ENCODE measurements around the gene AMBP.
"Not testable (repeated sequence)": the region's sequence is repeated elsewhere in the genome, so short reads cannot be mapped to it uniquely, and the experiment has no call there.

AMBP gene

GRCh38 chr9:114050646-114051045, 27.5 kb downstream of the AMBP start:
- no peak overlapping the region for H3K4me3 ChIP-seq (ENCODE audit: low read length)

DNA sequence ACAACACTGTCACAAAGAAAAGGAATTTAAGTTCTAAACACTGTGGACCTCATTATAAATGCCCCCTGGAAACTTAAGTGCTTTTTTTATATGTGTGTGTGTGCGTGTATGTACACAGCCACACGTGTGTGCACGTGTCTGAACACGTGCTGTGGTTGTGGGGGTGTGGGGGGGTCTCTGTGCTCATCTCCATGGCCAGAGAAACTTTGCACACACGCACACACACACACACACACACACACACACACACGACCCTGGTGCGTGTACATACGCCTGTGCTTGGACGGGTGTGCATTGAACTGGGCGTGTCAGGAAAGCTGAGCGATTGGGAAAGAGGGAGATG, 27.9 kb downstream of the AMBP start:
- no peak overlapping the region for H3K4me3 ChIP-seq (ENCODE audit: low read length)
- no peak for TF ChIP-seq ZNF274 (IDR thresholded peaks at IDR 0.05; ENCODE audit: low read depth, low read length)

More at GRCh38 chr9:114050646-114051045, 27.5 kb downstream of the AMBP start:
- TF ChIP-seq ZNF274 (IDR thresholded peaks at IDR 0.05; ENCODE audit: low read depth, low read length) = no peak

DNA sequence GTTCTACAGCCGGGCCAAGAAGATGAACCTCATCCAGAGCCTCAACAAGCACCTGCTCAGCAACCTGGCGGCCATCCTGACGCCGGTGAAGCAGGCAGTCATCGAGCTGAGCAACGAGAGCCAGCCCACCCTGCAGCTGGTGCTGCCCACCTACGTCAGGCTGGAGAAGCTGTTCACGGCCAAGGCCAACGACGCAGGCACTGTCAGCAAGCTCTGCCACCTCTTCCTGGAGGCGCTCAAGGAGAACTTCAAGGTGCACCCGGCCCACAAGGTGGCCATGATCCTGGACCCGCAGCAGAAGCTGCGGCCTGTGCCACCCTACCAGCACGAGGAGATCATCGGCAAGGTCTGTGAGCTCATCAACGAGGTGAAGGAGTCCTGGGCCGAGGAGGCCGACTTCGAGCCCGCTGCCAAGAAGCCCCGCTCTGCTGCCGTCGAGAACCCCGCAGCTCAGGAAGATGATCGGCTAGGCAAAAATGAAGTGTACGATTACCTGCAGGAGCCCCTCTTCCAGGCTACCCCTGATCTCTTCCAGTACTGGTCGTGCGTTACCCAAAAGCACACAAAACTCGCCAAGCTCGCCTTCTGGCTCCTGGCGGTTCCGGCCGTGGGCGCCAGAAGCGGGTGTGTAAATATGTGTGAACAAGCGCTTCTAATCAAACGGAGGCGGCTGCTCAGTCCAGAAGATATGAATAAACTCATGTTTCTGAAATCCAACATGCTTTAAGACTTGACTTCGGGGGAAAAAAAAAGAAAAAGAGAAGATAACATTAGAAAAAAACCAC, 28.5 kb downstream of the AMBP start:
- no peak overlapping the region for H3K4me3 ChIP-seq (ENCODE audit: low read length)
- no peak for TF ChIP-seq ZNF274 (IDR thresholded peaks at IDR 0.05; ENCODE audit: low read depth, low read length)

- no peak for TF ChIP-seq ZNF274 (IDR thresholded peaks at IDR 0.05; ENCODE audit: low read depth, low read length)
- no peak overlapping the region for H3K4me3 ChIP-seq (ENCODE audit: low read length)
Measured at GRCh38 chr9:114048533-114049415, 29.3 kb downstream of the AMBP start.

GRCh38 chr9:114047717-114048116, 30.4 kb downstream of the AMBP start:
- no peak for TF ChIP-seq ZNF274 (IDR thresholded peaks at IDR 0.05; ENCODE audit: low read depth, low read length)
- no peak overlapping the region for H3K4me3 ChIP-seq (ENCODE audit: low read length)

GRCh38 chr9:114046875-114047274, 31.2 kb downstream of the AMBP start:
- no peak for TF ChIP-seq ZNF274 (IDR thresholded peaks at IDR 0.05; ENCODE audit: low read depth, low read length)
- H3K4me3 ChIP-seq (ENCODE audit: low read length) = no peak overlapping the region

DNA sequence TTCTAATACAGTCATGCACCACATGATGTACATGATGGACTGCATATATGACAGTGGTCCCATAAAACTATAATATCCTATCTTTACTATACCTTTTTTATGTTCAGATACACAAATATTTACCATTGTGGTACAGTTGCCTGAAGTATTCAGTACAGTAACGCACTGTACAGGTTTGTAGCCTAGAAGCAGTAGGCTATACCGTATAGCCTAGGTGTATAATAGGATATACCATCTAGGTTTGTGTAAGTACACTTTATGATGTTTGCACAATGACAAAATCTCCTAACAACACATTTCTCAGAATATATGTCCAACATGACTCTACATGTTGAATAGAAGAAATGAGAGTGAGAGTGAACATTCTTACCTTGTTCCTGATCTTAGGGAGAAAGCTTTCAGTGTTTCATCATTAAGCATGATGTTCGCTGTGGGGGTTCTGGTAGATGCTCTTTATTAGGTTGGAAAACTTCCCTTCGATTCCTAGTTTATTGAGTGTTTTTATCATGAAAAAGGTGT, 31.8 kb downstream of the AMBP start:
- no peak for TF ChIP-seq ZNF274 (IDR thresholded peaks at IDR 0.05; ENCODE audit: low read depth, low read length)
- H3K4me3 ChIP-seq (ENCODE audit: low read length) = no peak overlapping the region

GRCh38 chr9:114043660-114044059, 34.4 kb downstream of the AMBP start:
- not testable (repeated sequence) for H3K4me3 ChIP-seq (ENCODE audit: low read length)

GRCh38 chr9:114039484-114039883, 38.6 kb downstream of the AMBP start:
- no peak overlapping the region for H3K4me3 ChIP-seq (ENCODE audit: low read length)
- no peak for TF ChIP-seq ZNF274 (IDR thresholded peaks at IDR 0.05; ENCODE audit: low read depth, low read length)

GRCh38 chr9:114038724-114039313, 39.3 kb downstream of the AMBP start:
- no peak overlapping the region for H3K4me3 ChIP-seq (ENCODE audit: low read length)
- no peak for TF ChIP-seq ZNF274 (IDR thresholded peaks at IDR 0.05; ENCODE audit: low read depth, low read length)

GRCh38 chr9:114037961-114038723, 40.0 kb downstream of the AMBP start:
- H3K4me3 ChIP-seq (ENCODE audit: low read length) = no peak overlapping the region
- no peak for TF ChIP-seq ZNF274 (IDR thresholded peaks at IDR 0.05; ENCODE audit: low read depth, low read length)

DNA sequence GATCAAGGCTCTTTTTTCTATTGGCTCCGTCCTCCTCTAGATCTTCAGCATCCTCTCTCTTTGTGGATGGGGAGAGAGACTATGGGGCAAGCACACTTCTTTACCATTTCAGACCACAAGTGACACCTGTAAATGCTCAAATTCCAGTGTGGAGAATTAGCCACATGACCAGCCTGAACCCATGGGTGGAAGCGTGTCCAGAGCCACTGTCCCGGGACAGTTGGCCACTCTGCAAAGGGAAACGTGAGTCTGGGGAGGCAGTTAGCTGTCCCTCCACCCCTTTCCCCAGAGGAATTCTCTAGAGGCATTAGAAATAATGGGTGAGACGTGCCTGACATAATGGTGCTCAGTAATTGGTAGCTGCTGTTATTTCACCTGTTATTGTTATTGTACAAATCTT, 40.9 kb downstream of the AMBP start:
- no peak for TF ChIP-seq ZNF274 (IDR thresholded peaks at IDR 0.05; ENCODE audit: low read depth, low read length)
- H3K4me3 ChIP-seq (ENCODE audit: low read length) = no peak overlapping the region

GRCh38 chr9:114035845-114036801, 42.0 kb downstream of the AMBP start:
- H3K4me3 ChIP-seq (ENCODE audit: low read length) = no peak overlapping the region

More at GRCh38 chr9:114035845-114036801, 42.0 kb downstream of the AMBP start:
- TF ChIP-seq ZNF274 (IDR thresholded peaks at IDR 0.05; ENCODE audit: low read depth, low read length) = no peak
